ENCODE results near the gene ITGB6.

GRCh38 chr2:160167089-160167740, 32.9 kb downstream of the ITGB6 start:
- TF ChIP-seq CTCF (IDR thresholded peaks at IDR 0.05) (no peak), PREB (CRISPR knock-in tag; IDR thresholded peaks at IDR 0.05; ENCODE audit: borderline replicate concordance) (no peak), AFF4 (CRISPR knock-in tag; IDR thresholded peaks at IDR 0.05; ENCODE audit: borderline replicate concordance) (no peak), NR2C2 (CRISPR knock-in tag; IDR thresholded peaks at IDR 0.05) (no peak), MLX (CRISPR knock-in tag; IDR thresholded peaks at IDR 0.05) (no peak), ATF6 (CRISPR knock-in tag; IDR thresholded peaks at IDR 0.05) (no peak), USF2 (CRISPR knock-in tag; IDR thresholded peaks at IDR 0.05) (no peak), ATF3 (CRISPR knock-in tag; conservative IDR thresholded peaks at IDR 0.05) (no peak), ZSCAN18 (CRISPR knock-in tag; IDR thresholded peaks at IDR 0.05) (no peak), NR3C1 (CRISPR knock-in tag; conservative IDR thresholded peaks at IDR 0.05; ENCODE audit: low read depth) (no peak), NFYB (CRISPR knock-in tag; conservative IDR thresholded peaks at IDR 0.05; ENCODE audit: low read depth) (no peak), ZNF281 (CRISPR knock-in tag; IDR thresholded peaks at IDR 0.05) (no peak), JUN (CRISPR knock-in tag; IDR thresholded peaks at IDR 0.05) (no peak)

All from WTC11 (cell line).